Esophagus mucosa (tissue), 1 donor: ENCODE results near the gene OR8B4. TPM values are rescaled to one million over a fixed set of nuclear protein-coding genes. Genes with fewer than 3 reads are reported as not detected.
"Not testable (repeated sequence)": the region's sequence is repeated elsewhere in the genome, so short reads cannot be mapped to it uniquely, and the experiment has no call there.

Experiments used
- ATAC-seq: fragments of 200-7000 bp; cut with Tn5 transposase; one replicate; pipeline ENCODE4 v1.9.1; 2020
- total RNA-seq: library from RNA; stranded (reverse); gene quantifications from one replicate; pipeline ENCODE4 v1.2.4, GENCODE V29; 2023
- donor health status: DM: yes; HTN: yes; CAD: no.

The OR8B4 gene
- total RNA-seq, 1 donor from 2014 or later: not detected

DNA sequence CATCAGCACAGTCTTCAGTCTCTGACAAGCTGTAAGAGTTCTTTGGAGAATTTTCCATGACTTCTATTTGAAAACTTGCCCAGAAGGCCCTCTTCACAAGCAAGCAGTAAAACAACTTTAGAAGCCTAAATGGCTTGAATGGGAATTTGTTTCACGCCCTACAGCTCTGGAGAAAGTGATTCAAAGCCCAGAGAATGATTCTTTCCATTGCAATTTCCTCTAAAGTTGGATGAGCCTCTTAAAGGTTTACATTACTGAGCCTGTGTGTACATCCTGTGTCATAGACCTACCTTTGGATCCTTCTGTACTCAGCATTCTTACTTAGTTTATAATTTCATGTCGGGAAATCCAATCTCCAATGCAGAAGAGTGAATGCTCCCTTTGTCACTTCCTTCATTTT lies 19.1 kb downstream of the OR8B4 start:
- no peak for ATAC-seq

DNA sequence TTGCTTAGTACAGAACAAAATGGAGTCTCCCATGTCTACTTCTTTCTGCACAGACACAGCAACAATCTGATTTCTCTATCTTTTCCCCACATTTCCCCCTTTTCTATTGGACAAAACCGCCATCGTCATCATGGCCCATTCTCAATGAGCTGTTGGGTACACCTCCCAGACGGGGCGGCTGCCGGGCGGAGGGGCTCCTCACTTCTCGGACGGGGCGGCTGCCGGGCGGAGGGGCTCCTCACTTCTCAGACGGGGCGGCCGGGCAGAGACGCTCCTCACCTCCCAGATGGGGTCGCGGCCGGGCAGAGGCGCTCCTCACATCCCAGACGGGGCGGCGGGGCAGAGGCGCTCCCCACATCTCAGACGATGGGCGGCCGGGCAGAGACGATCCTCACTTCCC lies 21.5 kb downstream of the OR8B4 start:
- not testable (repeated sequence) for ATAC-seq

DNA sequence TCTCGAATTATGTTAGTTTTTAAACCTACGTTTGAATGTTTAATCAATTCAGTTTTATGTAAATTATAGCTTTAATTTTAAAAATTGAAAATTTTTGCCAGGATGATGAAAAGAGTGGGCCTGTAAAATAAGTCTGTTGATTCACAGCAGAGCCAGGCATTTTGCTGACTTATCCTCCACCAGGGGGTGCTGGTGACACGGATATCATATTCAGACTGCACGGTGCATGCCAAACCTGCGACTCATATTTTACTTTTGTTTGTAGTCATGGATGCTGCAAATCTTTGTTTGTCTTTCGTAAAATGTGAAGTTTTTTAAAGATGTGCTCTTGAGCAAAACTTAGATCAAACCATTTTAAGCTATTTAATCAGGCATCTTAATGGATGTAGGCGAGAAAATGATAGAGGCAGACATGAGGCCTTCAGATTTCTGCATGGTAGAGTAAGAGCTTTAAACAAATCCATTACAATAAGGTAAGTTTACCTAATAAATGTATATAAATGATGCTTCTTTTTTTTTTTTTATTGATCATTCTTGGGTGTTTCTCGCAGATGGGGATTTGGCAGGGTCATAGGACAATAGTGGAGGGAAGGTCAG lies 22.2 kb downstream of the OR8B4 start:
- ATAC-seq: peak; percentile 84

GRCh38 chr11:124398924-124399323 lies 25.7 kb downstream of the OR8B4 start, which contains the start of gene OR8B3:
Gene OR8B3, minus strand, starts transcription at chr11:124399024. Its CDS starts 1,673 bp downstream, at chr11:124397351.
- no peak for ATAC-seq

- ATAC-seq: not testable (repeated sequence)
These were observed 27.8 kb downstream of the OR8B4 start for GRCh38 chr11:124396847-124397246.

- no peak for ATAC-seq
These were observed 30.3 kb downstream of the OR8B4 start for GRCh38 chr11:124394408-124394807.

DNA sequence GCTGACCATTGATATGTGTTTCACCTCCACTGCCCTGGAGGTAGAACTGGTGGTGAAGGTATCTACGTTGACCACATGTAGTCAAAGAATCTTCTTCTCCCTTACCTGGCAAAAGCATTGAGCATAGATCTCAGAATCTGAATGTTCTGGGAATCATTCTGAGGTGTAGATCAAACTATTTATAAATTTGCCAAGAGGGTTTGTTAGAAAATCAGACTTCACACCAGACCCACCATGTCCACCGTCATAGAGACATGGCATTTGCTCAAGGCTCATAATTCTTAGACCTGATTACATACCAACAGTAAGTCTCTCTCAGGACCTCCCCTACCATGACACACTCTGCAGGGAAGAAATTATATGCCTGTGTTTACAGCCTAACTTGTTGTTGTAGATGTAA lies 40.3 kb downstream of the OR8B4 start, which contains the start of gene OR8B2:
Gene OR8B2 (minus strand): TSS at position 101 of the 400 bp plus-strand sequence. CDS start 1,156 bp downstream, outside the sequence.
- ATAC-seq: no peak

GRCh38 chr11:124382857-124383256 lies 41.8 kb downstream of the OR8B4 start:
- ATAC-seq: not testable (repeated sequence)

DNA sequence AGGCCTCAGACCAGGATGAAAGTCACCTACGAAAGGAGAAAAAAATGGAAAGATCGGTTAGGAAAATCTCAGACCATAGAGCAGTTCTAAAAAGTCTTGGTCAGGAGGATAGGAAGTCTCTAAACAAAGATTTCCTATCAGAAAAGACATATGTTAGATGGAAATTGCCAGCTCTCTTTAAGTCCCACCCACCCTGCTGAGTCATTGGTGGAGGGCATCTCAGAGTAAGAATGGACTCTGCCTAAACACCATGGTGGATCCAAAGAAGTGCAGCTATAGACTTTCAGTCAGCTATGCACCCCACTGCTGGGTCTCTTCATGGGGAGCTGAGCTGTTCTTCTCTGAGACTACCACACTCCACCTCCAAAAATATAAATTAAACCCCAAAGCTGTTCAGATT lies 44.1 kb downstream of the OR8B4 start:
- ATAC-seq: no peak

GRCh38 chr11:124376280-124376679 lies 48.4 kb downstream of the OR8B4 start:
- ATAC-seq: no peak

Other genes starting within 250 kb of the OR8B4 start
- not detected for gene OR10D3, start 241.5 kb downstream of the OR8B4 start, total RNA-seq
- not detected for gene OR8G1, start 183.8 kb downstream of the OR8B4 start, total RNA-seq
- gene OR8G5, start 168.5 kb downstream of the OR8B4 start, total RNA-seq: not detected
- not detected for gene OR8D1, start 110.9 kb downstream of the OR8B4 start, total RNA-seq
- gene OR8D2, start 104.7 kb downstream of the OR8B4 start, total RNA-seq: not detected
- gene OR8B2, start 40.4 kb downstream of the OR8B4 start, total RNA-seq: not detected
- gene OR8B3, start 25.8 kb downstream of the OR8B4 start, total RNA-seq: not detected
- gene OR8B8, start 20.8 kb upstream of the OR8B4 start, total RNA-seq: not detected
- not detected for gene OR8B12, start 118.8 kb upstream of the OR8B4 start, total RNA-seq
- not detected for gene OR8A1, start 145.1 kb upstream of the OR8B4 start, total RNA-seq
- not detected for gene PANX3, start 186.6 kb upstream of the OR8B4 start, total RNA-seq
- gene TBRG1, start 198.0 kb upstream of the OR8B4 start, total RNA-seq: 18.5 TPM
- gene SIAE, start 248.9 kb upstream of the OR8B4 start, total RNA-seq: 28.3 TPM
- 6.8 TPM for gene SPA17, start 249.0 kb upstream of the OR8B4 start, total RNA-seq